SK-N-SH (cell line): ENCODE results near the gene FGD6.

Source experiments
- CTCF ChIP-seq: fragments of 200-600 bp; sonication (generic); IDR thresholded peaks from 2 replicates; pipeline ENCODE4 v1.6.1; 2017; ENCODE audit warnings: antibody characterized with exemption, mild to moderate bottlenecking, moderate library complexity
- EP300 ChIP-seq, 2 experiments: IDR thresholded peaks; 2 replicates each; pipeline versions ENCODE4 v1.4.0 to v1.6.1; 2012; ENCODE audit warnings: borderline replicate concordance in 1 of 2, low read depth in 1 of 2, low read length in 1 of 2
- FOXM1 ChIP-seq: IDR thresholded peaks from 2 replicates; pipeline ENCODE4 v1.4.0; 2012; ENCODE audit warnings: low read depth, mild to moderate bottlenecking
- GABPA ChIP-seq: IDR thresholded peaks from 2 replicates; pipeline ENCODE4 v1.4.0; 2012; ENCODE audit warnings: low read depth, mild to moderate bottlenecking
- JUND ChIP-seq: IDR thresholded peaks from 2 replicates; pipeline ENCODE4 v1.4.0; 2012
- MAX ChIP-seq: IDR thresholded peaks from 2 replicates; pipeline ENCODE4 v1.4.0; 2012; ENCODE audit warnings: low read depth
- POLR2AphosphoS5 ChIP-seq: IDR thresholded peaks from 2 replicates; pipeline ENCODE4 v1.6.1; 2012; ENCODE audit warnings: low read depth, low read length
- RAD21 ChIP-seq: IDR thresholded peaks from 2 replicates; pipeline ENCODE4 v1.6.1; 2012; ENCODE audit warnings: mild to moderate bottlenecking, low read length
- RCOR1 ChIP-seq: fragments of 150-350 bp; IDR thresholded peaks from 2 replicates; pipeline ENCODE4 v1.6.1; 2017; ENCODE audit warnings: antibody characterized with exemption, low read length
- RFX5 ChIP-seq: IDR thresholded peaks from 2 replicates; pipeline ENCODE4 v1.6.1; 2012; ENCODE audit warnings: mild to moderate bottlenecking, improper control_type of control experiment, low read length
- TEAD4 ChIP-seq: IDR thresholded peaks from 2 replicates; pipeline ENCODE4 v1.4.0; 2012; ENCODE audit warnings: mild to moderate bottlenecking, borderline replicate concordance; ENCODE audit not compliant: insufficient read depth
- USF1 ChIP-seq: IDR thresholded peaks from 2 replicates; pipeline ENCODE4 v1.4.0; 2012; ENCODE audit warnings: low read depth, borderline replicate concordance
- USF2 ChIP-seq: fragments of 150-350 bp; IDR thresholded peaks from 2 replicates; pipeline ENCODE4 v1.6.1; 2017; ENCODE audit warnings: antibody characterized with exemption, low read length, low read depth, borderline replicate concordance
- YY1 ChIP-seq: IDR thresholded peaks from 2 replicates; pipeline ENCODE4 v1.4.0; 2012; ENCODE audit warnings: low read depth, mild to moderate bottlenecking

GRCh38 chr12:95073698-95074520 is 143.4 kb downstream of the FGD6 start:
- TF ChIP-seq YY1 (no peak), RCOR1 (no peak; the same call in 1 of the 2 replicates), CTCF (peak; percentile 86), GABPA (no peak), FOXM1 (no peak), USF1 (no peak), JUND (no peak), RFX5 (no peak), MAX (peak; percentile 88), EP300 (IDR thresholded peaks at IDR 0.05; ENCODE audit: borderline replicate concordance in 1 of 2, low read depth in 1 of 2, low read length in 1 of 2) (no peak), POLR2AphosphoS5 (no peak), USF2 (no peak), TEAD4 (no peak), RAD21 (peak; percentile 41; the same call in 1 of the 2 replicates)
